GM13977 (cell line): ENCODE results near the gene PCDH8.

Experiments
- DNase-seq: peaks from one replicate; pipeline ENCODE4 v3.0.0; 2012; ENCODE audit warnings: low spot score
- CTCF ChIP-seq: IDR thresholded peaks from 2 replicates; pipeline ENCODE4 v1.5.1; 2012; ENCODE audit warnings: mild to moderate bottlenecking, control low read depth; ENCODE audit not compliant: insufficient read depth; ENCODE audit errors: extremely low read depth, missing control alignments
- in situ Hi-C: fragments of 300-500 bp; cut with MboI; formaldehyde crosslinking; loops from one replicate; pipeline ENCODE4 v1.12.0; 2022; ENCODE audit warnings: low sequenced_read_pairs, low pct_unique_long_range_greater_than_20kb, mixed read lengths, inconsistent platforms; ENCODE audit not compliant: unreplicated experiment

PCDH8 gene

GRCh38 chr13:52885141-52885540 is 36.7 kb upstream of the PCDH8 start:
- in situ Hi-C loops = no loop called here

GRCh38 chr13:52884429-52885010 is 36.1 kb upstream of the PCDH8 start:
- no peak for TF ChIP-seq CTCF
- in situ Hi-C loops = no loop called here
- no peak for DNase-seq

More at GRCh38 chr13:52885141-52885540, 36.7 kb upstream of the PCDH8 start:
- DNase-seq = no peak
- no peak for TF ChIP-seq CTCF

GRCh38 chr13:52882785-52883184 is 34.3 kb upstream of the PCDH8 start:
- no peak for TF ChIP-seq CTCF
- no peak for DNase-seq
- in situ Hi-C loops = no loop called here

GRCh38 chr13:52879950-52880741 is 31.7 kb upstream of the PCDH8 start:
- in situ Hi-C loops = no loop called here
- no peak for DNase-seq
- no peak for TF ChIP-seq CTCF

- in situ Hi-C loops = no loop called here
- DNase-seq = no peak
- TF ChIP-seq CTCF = no peak
Observed at GRCh38 chr13:52878831-52879230, 30.4 kb upstream of the PCDH8 start.

GRCh38 chr13:52870143-52870542 is 21.7 kb upstream of the PCDH8 start:
- TF ChIP-seq CTCF = no peak
- in situ Hi-C loops = no loop called here
- DNase-seq = no peak
